Memory B cell (primary cell): ENCODE measurements around the gene FAM229B.
A peak's percentile ranks its signal among the peaks of the same experiment; 100 is the strongest.
"Not testable (repeated sequence)": the region's sequence is repeated elsewhere in the genome, so short reads cannot be mapped to it uniquely, and the experiment has no call there.

Experiments used
- ATAC-seq: fragments of 150-1000 bp; cut with Tn5 transposase; 2 replicates; pipeline ENCODE4 v1.10.0; 2021; ENCODE audit warnings: low read depth, mild to moderate bottlenecking, moderate library complexity
- DNase-seq, 2 donors: peaks; one replicate each; pipeline ENCODE4 v3.0.0; 2022; ENCODE audit warnings: low spot score in 2 of 2
- H3K27ac Mint-ChIP-seq: one replicate; pipeline ENCODE4 v1.8.0; 2022; ENCODE audit warnings: mild to moderate bottlenecking, moderate library complexity, mixed read lengths
- H3K27me3 Mint-ChIP-seq: one replicate; pipeline ENCODE4 v1.8.0; 2022; ENCODE audit warnings: mixed read lengths
- H3K36me3 Mint-ChIP-seq: one replicate; pipeline ENCODE4 v1.8.0; 2022; ENCODE audit warnings: mild to moderate bottlenecking, mixed read lengths
- H3K4me1 Mint-ChIP-seq: one replicate; pipeline ENCODE4 v1.8.0; 2022; ENCODE audit warnings: mixed read lengths
- H3K4me3 Mint-ChIP-seq: one replicate; pipeline ENCODE4 v1.8.0; 2022; ENCODE audit warnings: mild to moderate bottlenecking, moderate library complexity, mixed read lengths
- H3K9me3 Mint-ChIP-seq: one replicate; pipeline ENCODE4 v1.8.0; 2022; ENCODE audit warnings: mixed read lengths

Gene FAM229B

GRCh38 chr6:112050429-112050828 lies 37.0 kb upstream of the FAM229B start:
- DNase-seq: no peak
- no peak for ATAC-seq
- Mint-ChIP-seq H3K9me3 (no peaks in the 10 kb centered on the region), H3K4me1 (no peaks in the 10 kb centered on the region), H3K27me3 (peaks cover 9% of the 10 kb centered on the region), H3K4me3 (no peak overlapping the region), H3K36me3 (no peaks in the 10 kb centered on the region), H3K27ac (no peak overlapping the region)

GRCh38 chr6:112051251-112051740 lies 36.1 kb upstream of the FAM229B start:
- H3K27me3 Mint-ChIP-seq, H3K4me3 Mint-ChIP-seq, H3K4me1 Mint-ChIP-seq, H3K27ac Mint-ChIP-seq, DNase-seq, H3K36me3 Mint-ChIP-seq, H3K9me3 Mint-ChIP-seq, ATAC-seq: not testable (repeated sequence)

GRCh38 chr6:112054001-112054400 lies 33.4 kb upstream of the FAM229B start, which contains the start of gene CCN6:
CCN6 (plus strand) TSS chr6:112054104; CDS start chr6:112054358, 254 bp downstream.
- Mint-ChIP-seq H3K36me3 (no peaks in the 10 kb centered on the region), H3K9me3 (no peaks in the 10 kb centered on the region), H3K27me3 (peaks cover 11% of the 10 kb centered on the region), H3K4me1 (no peaks in the 10 kb centered on the region), H3K27ac (no peak within 1 kb of the TSS), H3K4me3 (no peak within 1 kb of the TSS)
- DNase-seq: no peak
- no peak for ATAC-seq

- Mint-ChIP-seq H3K27me3 (peaks cover 11% of the 10 kb centered on the region), H3K4me3 (no peak overlapping the region), H3K9me3 (no peaks in the 10 kb centered on the region), H3K27ac (no peak overlapping the region), H3K36me3 (no peaks in the 10 kb centered on the region), H3K4me1 (no peaks in the 10 kb centered on the region)
- ATAC-seq (no peak), DNase-seq (no peak)
Observed at GRCh38 chr6:112054555-112055190, 32.7 kb upstream of the FAM229B start.

- H3K9me3 Mint-ChIP-seq: no peaks in the 10 kb centered on the region
- ATAC-seq: no peak
- no peak overlapping the region for H3K4me3 Mint-ChIP-seq
- H3K27ac Mint-ChIP-seq: no peak overlapping the region
- no peak for DNase-seq
- H3K36me3 Mint-ChIP-seq: no peaks in the 10 kb centered on the region
- H3K27me3 Mint-ChIP-seq: peaks cover 9% of the 10 kb centered on the region
- H3K4me1 Mint-ChIP-seq: no peaks in the 10 kb centered on the region
Observed at GRCh38 chr6:112058243-112059032, 29.0 kb upstream of the FAM229B start.

- H3K36me3 Mint-ChIP-seq: no peaks in the 10 kb centered on the region
- DNase-seq (no peak), ATAC-seq (no peak)
- no peak overlapping the region for H3K4me3 Mint-ChIP-seq
- no peaks in the 10 kb centered on the region for H3K9me3 Mint-ChIP-seq
- H3K27me3 Mint-ChIP-seq: no peaks in the 10 kb centered on the region
- H3K4me1 Mint-ChIP-seq: no peaks in the 10 kb centered on the region
- H3K27ac Mint-ChIP-seq: no peak overlapping the region
Observed at GRCh38 chr6:112061605-112062004, 25.8 kb upstream of the FAM229B start.

- no peaks in the 10 kb centered on the region for H3K9me3 Mint-ChIP-seq
Observed at GRCh38 chr6:112062966-112063365, 24.4 kb upstream of the FAM229B start.

GRCh38 chr6:112065426-112065986 lies 21.9 kb upstream of the FAM229B start:
- no peaks in the 10 kb centered on the region for H3K9me3 Mint-ChIP-seq

More at GRCh38 chr6:112062966-112063365, 24.4 kb upstream of the FAM229B start:
- ATAC-seq: no peak
- no peak overlapping the region for H3K4me3 Mint-ChIP-seq
- no peaks in the 10 kb centered on the region for H3K36me3 Mint-ChIP-seq
- H3K27me3 Mint-ChIP-seq: no peaks in the 10 kb centered on the region
- no peaks in the 10 kb centered on the region for H3K4me1 Mint-ChIP-seq
- no peak for DNase-seq
- no peak overlapping the region for H3K27ac Mint-ChIP-seq

GRCh38 chr6:112066606-112067005 lies 20.8 kb upstream of the FAM229B start:
- Mint-ChIP-seq H3K36me3 (no peaks in the 10 kb centered on the region), H3K9me3 (no peaks in the 10 kb centered on the region), H3K4me1 (no peaks in the 10 kb centered on the region), H3K27ac (peak overlapping the region; percentile 37), H3K27me3 (no peaks in the 10 kb centered on the region), H3K4me3 (no peak overlapping the region)
- ATAC-seq (no peak), DNase-seq (no peak)

More at GRCh38 chr6:112065426-112065986, 21.9 kb upstream of the FAM229B start:
- DNase-seq: no peak
- Mint-ChIP-seq H3K4me1 (no peaks in the 10 kb centered on the region), H3K27ac (no peak overlapping the region), H3K36me3 (no peaks in the 10 kb centered on the region), H3K27me3 (no peaks in the 10 kb centered on the region), H3K4me3 (no peak overlapping the region)
- ATAC-seq: no peak

- Mint-ChIP-seq H3K27ac (no peak overlapping the region), H3K4me1 (peaks cover 2% of the 10 kb centered on the region), H3K36me3 (peaks cover 11% of the 10 kb centered on the region), H3K9me3 (no peaks in the 10 kb centered on the region), H3K4me3 (no peak overlapping the region), H3K27me3 (no peaks in the 10 kb centered on the region)
- ATAC-seq (no peak), DNase-seq (no peak)
Observed at GRCh38 chr6:112081569-112081968, 5.8 kb upstream of the FAM229B start.

GRCh38 chr6:112085286-112086065 lies 1.9 kb upstream of the FAM229B start:
- ATAC-seq: no peak
- Mint-ChIP-seq H3K4me3 (no peak overlapping the region), H3K27ac (no peak overlapping the region), H3K9me3 (no peaks in the 10 kb centered on the region), H3K4me1 (peaks cover 2% of the 10 kb centered on the region), H3K27me3 (peaks cover 5% of the 10 kb centered on the region), H3K36me3 (peaks cover 8% of the 10 kb centered on the region)
- DNase-seq: no peak

- H3K27ac Mint-ChIP-seq: no peak overlapping the region
- ATAC-seq (peak; percentile 9), DNase-seq (no peak)
- peaks cover 5% of the 10 kb centered on the region for H3K27me3 Mint-ChIP-seq
- H3K9me3 Mint-ChIP-seq: no peaks in the 10 kb centered on the region
- peaks cover 6% of the 10 kb centered on the region for H3K36me3 Mint-ChIP-seq
- peaks cover 2% of the 10 kb centered on the region for H3K4me1 Mint-ChIP-seq
- no peak overlapping the region for H3K4me3 Mint-ChIP-seq
Observed at GRCh38 chr6:112086744-112087135, 651 bp upstream of the FAM229B start.

- no peaks in the 10 kb centered on the region for H3K4me1 Mint-ChIP-seq
- H3K9me3 Mint-ChIP-seq: no peaks in the 10 kb centered on the region
- DNase-seq (no peak), ATAC-seq (no peak)
- no peak overlapping the region for H3K27ac Mint-ChIP-seq
- H3K4me3 Mint-ChIP-seq: no peak overlapping the region
- peaks cover 5% of the 10 kb centered on the region for H3K27me3 Mint-ChIP-seq
- peaks cover 6% of the 10 kb centered on the region for H3K36me3 Mint-ChIP-seq
Observed at GRCh38 chr6:112087916-112088315, 525 bp downstream of the FAM229B start.

- DNase-seq (no peak), ATAC-seq (no peak)
- H3K27me3 Mint-ChIP-seq: no peaks in the 10 kb centered on the region
- no peak overlapping the region for H3K4me3 Mint-ChIP-seq
- H3K36me3 Mint-ChIP-seq: peaks cover 4% of the 10 kb centered on the region
- H3K9me3 Mint-ChIP-seq: no peaks in the 10 kb centered on the region
- H3K27ac Mint-ChIP-seq: no peak overlapping the region
- no peaks in the 10 kb centered on the region for H3K4me1 Mint-ChIP-seq
Observed at GRCh38 chr6:112096901-112097300, 9.5 kb downstream of the FAM229B start.
